ENCODE results near the gene MERTK.

MERTK gene

GRCh38 chr2:112077814-112078213 is 179.4 kb downstream of the MERTK start:
- DNase-seq (ENCODE audit: low read depth), result no peak
